Choroid plexus epithelial cell (primary cell): ENCODE data around the gene LYL1.

Experiments
- DNase-seq: peaks from one replicate; pipeline ENCODE4 v3.0.0-alpha.2; 2010; ENCODE audit warnings: low read depth
- H3K4me3 ChIP-seq: 2 replicates; pipeline ENCODE4 v1.5.1; 2011; ENCODE audit warnings: low read depth, mild to moderate bottlenecking, control low read depth, low read length, moderate library complexity
- TF ChIP-seq, protein P1 (sequence below): conservative IDR thresholded peaks from 2 replicates; pipeline ENCODE4 v1.5.1; 2011; ENCODE audit warnings: low read depth, mild to moderate bottlenecking, control low read depth, inconsistent platforms, low read length, moderate library complexity

The LYL1 gene

DNA sequence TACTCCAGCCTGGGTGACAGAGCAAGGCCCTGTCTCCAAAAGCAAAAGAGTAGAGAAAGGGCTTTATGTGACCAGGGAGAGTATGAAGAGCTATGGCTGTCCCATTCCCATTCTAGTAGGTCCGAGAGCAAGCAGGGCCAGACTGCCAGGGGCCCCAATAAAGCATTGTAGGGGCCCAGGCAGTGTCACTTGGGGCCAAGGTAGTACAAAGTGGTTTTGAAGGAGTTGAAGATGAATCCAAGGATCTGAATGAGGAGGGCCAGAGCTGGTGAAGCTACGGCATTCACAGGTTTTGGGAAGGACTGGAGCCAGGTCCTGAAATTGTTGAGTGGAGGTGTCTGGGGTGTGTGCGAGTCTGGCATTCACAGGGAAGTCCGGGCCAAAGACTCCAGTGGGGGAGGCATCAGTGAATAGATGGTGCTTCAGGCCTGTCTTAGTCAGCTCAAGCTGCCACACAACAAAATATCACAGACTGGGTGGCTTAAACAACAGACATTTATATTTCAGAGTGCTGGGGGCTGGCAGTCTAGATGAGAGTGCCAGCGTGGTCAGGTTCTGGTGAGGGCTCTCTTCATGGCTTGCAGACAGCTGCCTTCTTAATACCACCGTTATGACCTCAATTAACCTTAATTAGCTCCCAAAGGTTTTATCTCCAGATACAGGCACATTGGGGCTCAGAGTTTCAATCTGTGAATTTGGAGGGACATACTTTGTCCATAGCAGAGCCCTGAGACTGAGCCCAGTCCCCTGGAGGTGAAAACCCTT, 25.3 kb upstream of the LYL1 start:
- TF ChIP-seq, protein P1, sequence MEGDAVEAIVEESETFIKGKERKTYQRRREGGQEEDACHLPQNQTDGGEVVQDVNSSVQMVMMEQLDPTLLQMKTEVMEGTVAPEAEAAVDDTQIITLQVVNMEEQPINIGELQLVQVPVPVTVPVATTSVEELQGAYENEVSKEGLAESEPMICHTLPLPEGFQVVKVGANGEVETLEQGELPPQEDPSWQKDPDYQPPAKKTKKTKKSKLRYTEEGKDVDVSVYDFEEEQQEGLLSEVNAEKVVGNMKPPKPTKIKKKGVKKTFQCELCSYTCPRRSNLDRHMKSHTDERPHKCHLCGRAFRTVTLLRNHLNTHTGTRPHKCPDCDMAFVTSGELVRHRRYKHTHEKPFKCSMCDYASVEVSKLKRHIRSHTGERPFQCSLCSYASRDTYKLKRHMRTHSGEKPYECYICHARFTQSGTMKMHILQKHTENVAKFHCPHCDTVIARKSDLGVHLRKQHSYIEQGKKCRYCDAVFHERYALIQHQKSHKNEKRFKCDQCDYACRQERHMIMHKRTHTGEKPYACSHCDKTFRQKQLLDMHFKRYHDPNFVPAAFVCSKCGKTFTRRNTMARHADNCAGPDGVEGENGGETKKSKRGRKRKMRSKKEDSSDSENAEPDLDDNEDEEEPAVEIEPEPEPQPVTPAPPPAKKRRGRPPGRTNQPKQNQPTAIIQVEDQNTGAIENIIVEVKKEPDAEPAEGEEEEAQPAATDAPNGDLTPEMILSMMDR: no peak
- no peak overlapping the region for H3K4me3 ChIP-seq
- DNase-seq: no peak

DNA sequence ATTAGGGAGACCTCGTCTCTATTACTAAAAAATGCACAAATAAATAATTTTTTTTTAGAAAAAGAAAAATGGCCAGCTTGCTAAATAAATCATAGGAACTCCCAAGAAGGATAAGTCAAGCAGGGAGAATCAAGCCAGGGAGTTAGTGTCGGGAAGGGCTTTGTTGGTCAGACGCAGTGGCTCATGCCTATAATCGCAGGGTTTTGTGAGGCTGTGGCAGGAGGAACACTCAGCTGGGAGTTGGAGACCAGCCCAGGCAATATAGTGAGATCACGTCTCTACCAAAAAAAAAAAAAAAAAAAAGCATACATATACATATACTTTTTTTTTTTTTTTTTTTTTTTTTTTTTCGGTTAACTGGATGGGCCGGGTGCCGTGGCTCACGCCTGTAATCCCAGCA, 24.4 kb upstream of the LYL1 start:
- TF ChIP-seq, protein P1: no peak
- H3K4me3 ChIP-seq: no peak overlapping the region
- DNase-seq: no peak

DNA sequence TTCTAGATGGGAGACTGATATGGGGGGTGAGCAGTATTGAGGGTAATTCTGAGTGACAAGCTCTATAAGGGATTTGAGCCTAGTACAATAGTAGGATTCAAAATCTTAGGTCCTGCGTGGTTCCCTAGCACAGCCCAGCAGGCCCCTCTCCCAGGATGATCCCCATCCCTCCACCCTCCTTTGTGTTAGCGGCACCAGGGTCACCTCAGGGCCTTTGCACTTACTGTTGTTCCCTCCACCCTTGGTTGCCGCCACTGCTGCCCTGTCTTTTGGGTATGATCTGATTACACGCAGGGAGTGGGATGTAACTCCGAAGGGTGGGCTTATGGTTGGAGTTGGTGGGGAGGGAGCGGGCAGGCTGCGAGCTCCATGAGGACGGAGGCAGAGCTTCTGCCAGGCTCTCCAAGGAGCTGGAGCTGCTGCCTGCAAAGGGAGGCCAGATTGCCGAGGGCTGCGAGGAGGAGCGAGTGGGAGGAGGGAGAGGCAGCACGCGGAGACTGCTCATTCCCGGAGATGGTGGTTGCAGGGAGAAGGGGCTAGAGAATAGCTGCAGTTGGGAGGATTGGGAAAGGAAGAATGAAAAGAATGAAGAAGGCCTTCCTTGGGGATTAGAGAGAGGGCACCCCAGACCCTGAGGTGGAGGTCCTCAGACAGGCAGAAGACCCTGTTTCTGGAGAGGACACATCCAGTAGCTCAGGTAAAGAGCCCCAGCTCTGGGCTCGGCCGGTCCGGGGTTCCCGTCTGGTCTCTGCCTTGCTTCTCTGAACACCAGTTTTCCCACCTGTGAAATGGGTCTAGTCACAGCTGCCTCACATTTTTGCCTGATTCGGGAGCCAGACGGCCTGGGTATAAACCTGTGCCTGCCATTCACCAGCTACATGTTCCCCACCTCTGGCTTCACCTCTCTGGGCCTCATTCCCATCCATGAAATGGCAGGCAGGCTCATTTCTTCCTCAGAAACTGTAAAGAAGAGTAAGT, 20.6 kb upstream of the LYL1 start:
- no peak for DNase-seq
- TF ChIP-seq, protein P1: no peak
- no peak overlapping the region for H3K4me3 ChIP-seq

DNA sequence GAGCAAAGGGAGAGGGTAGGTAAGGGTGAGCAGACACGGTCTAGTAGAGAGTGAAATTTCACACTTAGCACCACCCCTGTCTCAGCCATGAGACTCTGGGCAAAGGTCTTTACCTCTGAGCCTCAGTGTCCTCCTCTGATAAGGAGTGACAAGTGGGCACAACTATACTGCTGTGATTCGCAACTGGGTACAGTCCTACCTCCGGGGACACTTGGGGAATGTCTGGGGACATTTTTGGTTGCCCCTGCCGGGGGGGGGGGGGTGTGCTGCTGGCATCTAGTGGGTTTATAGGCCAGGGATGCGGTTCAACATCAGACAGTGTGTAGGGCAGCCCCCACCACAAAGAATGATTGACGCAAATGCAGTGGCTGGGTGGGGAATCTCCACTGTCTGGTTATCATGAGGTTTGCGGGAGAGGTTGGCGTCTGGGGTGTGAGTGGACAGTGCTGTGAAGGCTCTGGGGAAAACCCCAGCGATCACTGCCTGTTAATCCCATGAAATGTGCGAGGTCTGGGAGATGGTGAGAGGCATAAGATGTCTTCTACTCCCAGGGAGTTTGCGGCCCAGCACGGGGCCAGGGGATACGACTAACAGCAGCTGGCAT, 19.7 kb upstream of the LYL1 start:
- no peak for DNase-seq
- TF ChIP-seq, protein P1: no peak
- H3K4me3 ChIP-seq: no peak overlapping the region

DNA sequence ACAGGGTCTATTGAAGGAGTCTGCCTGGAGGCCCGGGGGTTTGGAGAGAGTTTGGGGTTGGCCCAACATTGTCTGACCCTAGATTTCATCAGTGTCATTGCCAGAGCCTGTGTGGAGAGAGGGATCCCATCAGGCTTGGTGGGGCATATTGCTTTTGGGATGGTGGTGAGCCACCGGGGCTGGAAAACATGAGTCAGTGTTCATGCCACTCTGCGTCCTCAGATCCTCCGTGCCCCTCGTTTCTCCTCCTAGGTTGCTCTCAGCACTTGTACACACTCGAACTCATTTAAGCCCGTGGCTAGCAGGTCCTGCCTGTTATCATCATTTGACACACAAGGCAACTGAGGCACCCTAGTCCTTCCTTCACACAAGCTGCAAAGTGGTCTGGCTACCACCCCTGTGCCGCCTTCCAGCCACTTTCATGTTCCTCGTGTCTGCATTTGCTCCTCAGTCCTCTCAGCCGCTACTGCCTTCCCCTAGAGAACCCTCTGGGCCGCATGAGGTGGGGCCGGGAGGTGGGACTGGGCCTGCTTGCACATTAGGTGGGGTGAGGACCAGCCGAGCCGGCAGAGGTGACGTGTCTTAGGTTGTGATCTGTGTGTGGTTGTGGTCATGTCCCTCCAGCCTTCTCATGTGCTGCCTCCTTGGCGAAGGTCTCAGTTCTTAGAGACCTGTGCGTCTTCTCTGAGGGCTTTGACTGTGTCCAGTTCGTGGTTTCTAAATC, 19.1 kb upstream of the LYL1 start:
- no peak overlapping the region for H3K4me3 ChIP-seq
- TF ChIP-seq, protein P1: no peak
- no peak for DNase-seq

DNA sequence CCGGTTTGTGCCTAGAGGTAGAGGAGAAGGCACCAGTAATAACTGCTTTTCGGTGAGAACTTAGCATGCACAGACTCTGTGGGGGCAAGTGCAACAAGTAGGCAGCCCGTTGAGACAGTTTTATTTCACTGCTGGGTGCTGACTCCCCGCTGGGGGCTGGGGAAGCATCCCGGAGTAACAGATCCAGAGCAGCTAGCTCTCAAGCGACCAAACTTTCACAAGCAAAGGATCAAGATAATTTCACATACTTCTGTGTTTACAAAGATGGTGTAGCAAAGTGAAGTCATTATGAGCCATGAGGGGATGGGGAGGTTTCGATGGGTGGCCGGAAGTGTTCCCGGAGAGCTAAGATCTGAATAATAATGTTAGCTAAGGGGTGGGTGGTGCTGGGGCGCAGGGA, 18.2 kb upstream of the LYL1 start:
- H3K4me3 ChIP-seq: peak overlapping the region; percentile 22
- DNase-seq: peak; percentile 92
- TF ChIP-seq, protein P1: no peak
